ENCODE data around the gene MAPKBP1. TPM values are rescaled to one million over a fixed set of nuclear protein-coding genes. Genes with fewer than 3 reads are reported as not detected.

The MAPKBP1 gene
- total and polyA plus RNA-seq, 9 of the 15 experiments (the other 6 are each of a cell fraction or from before 2014, with no cell fraction given), result 0.15 to 9.5 (median 4.5) TPM

GRCh38 chr15:41821831-41822230 lies 47.5 kb downstream of the MAPKBP1 start:
- ATAC-seq (0 out of 3 replicates have a peak, but pooled peaks have one; percentile 24), FAIRE-seq (no peak), DNase-seq (ENCODE audit: extremely low read depth in 1 of 4, low spot score in 3 of 4) (peak in 1 of 4 experiments; percentile 33)
- no peaks in the 10 kb centered on the region for H3K9me1 ChIP-seq (ENCODE audit: control insufficient read depth, insufficient read depth, low read length)
- H3K9me3 ChIP-seq (replicated peaks; ENCODE audit: control insufficient read depth, insufficient read depth, low read depth, low read length), result no peaks in the 10 kb centered on the region
- 83% methylated on average over 2 of the region's 4 CpGs for WGBS (ENCODE audit: insufficient coverage, low coverage, missing lambda C conversion rate)
- H3K79me2 ChIP-seq (ENCODE audit: control insufficient read depth, insufficient read depth, low read length), result no peaks in the 10 kb centered on the region
- CTCF ChIA-PET (ENCODE audit: low intra/inter-chr PET ratio), result no interaction called here
- no peak overlapping the region for H3K4me2 ChIP-seq (ENCODE audit: insufficient read depth, low read length)
- H3K27me3 ChIP-seq (ENCODE audit: control insufficient read depth in 2 of 2, insufficient read depth in 2 of 2, low read length in 2 of 2), result no peaks in the 10 kb centered on the region
- peaks cover 10% of the 10 kb centered on the region; the same call in 1 of the 3 replicates for H3K36me3 ChIP-seq (ENCODE audit: control insufficient read depth, insufficient read depth, low read length)
- in situ Hi-C loops (cut with MboI), result loop anchor here (25.0 kb wide), 1 partner anchor 360 kb away; no protein-coding TSS in a partner anchor
- TF ChIP-seq DEAF1 (CRISPR knock-in tag; IDR thresholded peaks at IDR 0.05) (no peak), ZNF224 (CRISPR knock-in tag; IDR thresholded peaks at IDR 0.05) (no peak), FOXP1 (CRISPR knock-in tag; IDR thresholded peaks at IDR 0.05) (no peak), ZFP1 (CRISPR knock-in tag; IDR thresholded peaks at IDR 0.05) (no peak), NCOA4 (IDR thresholded peaks at IDR 0.05; ENCODE audit: partially characterized antibody) (no peak), NONO (IDR thresholded peaks at IDR 0.05; ENCODE audit: low read depth in 2 of 2, low read length in 1 of 2) (no peak), RFX7 (CRISPR knock-in tag; IDR thresholded peaks at IDR 0.05) (no peak), ZNF780A (CRISPR knock-in tag; IDR thresholded peaks at IDR 0.05) (no peak), NCOA1 (IDR thresholded peaks at IDR 0.05; ENCODE audit: low read depth) (no peak), GABPB2 (CRISPR knock-in tag; conservative IDR thresholded peaks at IDR 0.05) (no peak), NR1H2 (CRISPR knock-in tag; IDR thresholded peaks at IDR 0.05) (no peak), ZBTB26 (CRISPR knock-in tag; IDR thresholded peaks at IDR 0.05) (no peak), ZNF561 (CRISPR knock-in tag; conservative IDR thresholded peaks at IDR 0.05) (no peak), PYGO2 (tag; IDR thresholded peaks at IDR 0.05) (no peak), ZNF23 (CRISPR knock-in tag; IDR thresholded peaks at IDR 0.05) (no peak), ID3 (CRISPR knock-in tag; IDR thresholded peaks at IDR 0.05) (no peak), ID3 (tag; IDR thresholded peaks at IDR 0.05) (no peak), BRF1 (IDR thresholded peaks at IDR 0.05; ENCODE audit: borderline replicate concordance, extremely low read depth, insufficient read length) (no peak)
- H3K4me1 ChIP-seq (replicated peaks in 1 of 2; ENCODE audit: control insufficient read depth in 2 of 2, insufficient read depth in 2 of 2, low read length in 2 of 2), result peaks cover 0 to 3% of the 10 kb centered on the region in 2 experiments; a peak in 1 of 5 replicates
- H3K27ac ChIP-seq (ENCODE audit: extremely low read depth, low read depth, low read length), result no peak overlapping the region
- H3K9ac ChIP-seq (ENCODE audit: insufficient read depth in 1 of 2, low read depth in 2 of 2, low read length in 2 of 2), result peak overlapping the region in 1 of 2 experiments; percentile 17; a peak in 1 of 4 replicates
- no TSS peak for BruUV-seq (replicated peaks)
- H3K4me3 ChIP-seq, result no peak overlapping the region
- no peak overlapping the region for H2AFZ ChIP-seq (ENCODE audit: low read depth, low read length)
- intact Hi-C loops (cut with micrococcal nuclease), result no loop called here
- H4K20me1 ChIP-seq (replicated peaks; ENCODE audit: control insufficient read depth, insufficient read depth, low read length), result no peaks in the 10 kb centered on the region
- POLR2A ChIA-PET, result interaction anchor here (1.9 kb wide), 1 partner anchor 12 kb away, joined by 4 read pairs; no protein-coding TSS in a partner anchor

Measured in K562 (cell line).